Mucosa of descending colon (tissue), 3 donors: ENCODE data around the gene ANTXR1. TPM values are rescaled to one million over a fixed set of nuclear protein-coding genes. Genes with fewer than 3 reads are reported as not detected.
A peak's percentile ranks its signal among the peaks of the same experiment; 100 is the strongest.

Source experiments
- ATAC-seq: fragments of 200-7000 bp; cut with Tn5 transposase; one replicate; pipeline ENCODE4 v1.9.1; 2020; ENCODE audit warnings: mild to moderate bottlenecking, moderate library complexity
- DNase-seq, 3 donors: peaks; one replicate each; pipeline ENCODE4 v3.0.0-alpha.2; 2020
- H3K36me3 ChIP-seq: fragments of 200-600 bp; one replicate; pipeline ENCODE4 v1.8.0; 2021; ENCODE audit warnings: low read depth, mild to moderate bottlenecking
- H3K4me1 ChIP-seq: fragments of 200-600 bp; one replicate; pipeline ENCODE4 v1.8.0; 2021; ENCODE audit warnings: low read depth, mild to moderate bottlenecking
- H3K4me3 ChIP-seq: fragments of 200-600 bp; one replicate; pipeline ENCODE4 v1.8.0; 2021; ENCODE audit warnings: mild to moderate bottlenecking
- H3K9me3 ChIP-seq: fragments of 200-600 bp; one replicate; pipeline ENCODE4 v1.8.0; 2021; ENCODE audit warnings: mild to moderate bottlenecking
- intact Hi-C, 2 donors: fragments of 100-400 bp; cut with DNase I in 1 of 2; cut with micrococcal nuclease in 1 of 2; formaldehyde crosslinking; loops; one replicate each; pipeline versions ENCODE4 v1.11.0 to v1.11.1; 2022; cut with DNase I, micrococcal nuclease
- total RNA-seq, 3 donors: library from RNA; stranded (reverse); fragmentation: NEBNext Ultra II Directional in 2 of 3; extraction: Animal tissue kit (Norgen Biotek cat#: 25700) in 2 of 3; gene quantifications; one replicate each; pipeline versions ENCODE4 v1.2.1 to v1.2.4, GENCODE V29; 2021 to 2023
- TF ChIP-seq, protein P1 (sequence below): fragments of 200-600 bp; IDR thresholded peaks from one replicate; pipeline ENCODE4 v1.8.0; 2022; ENCODE audit warnings: antibody characterized with exemption, mild to moderate bottlenecking
- donor health status: DM: no; HTN: no; CAD: no; lungs with moderate emphysema.
- donor health status: DM: no; HTN: no; CAD: no.
- donor health status: DM: no; HTN: yes; CAD: no.

The ANTXR1 gene
- total RNA-seq, 3 donors from 2014 or later: 10.7 to 77.7 (median 18.6) TPM

GRCh38 chr2:69280796-69281412 lies 267.9 kb downstream of the ANTXR1 start:
- no peak for ATAC-seq
- intact Hi-C loops: no loop called here
- TF ChIP-seq, protein P1, sequence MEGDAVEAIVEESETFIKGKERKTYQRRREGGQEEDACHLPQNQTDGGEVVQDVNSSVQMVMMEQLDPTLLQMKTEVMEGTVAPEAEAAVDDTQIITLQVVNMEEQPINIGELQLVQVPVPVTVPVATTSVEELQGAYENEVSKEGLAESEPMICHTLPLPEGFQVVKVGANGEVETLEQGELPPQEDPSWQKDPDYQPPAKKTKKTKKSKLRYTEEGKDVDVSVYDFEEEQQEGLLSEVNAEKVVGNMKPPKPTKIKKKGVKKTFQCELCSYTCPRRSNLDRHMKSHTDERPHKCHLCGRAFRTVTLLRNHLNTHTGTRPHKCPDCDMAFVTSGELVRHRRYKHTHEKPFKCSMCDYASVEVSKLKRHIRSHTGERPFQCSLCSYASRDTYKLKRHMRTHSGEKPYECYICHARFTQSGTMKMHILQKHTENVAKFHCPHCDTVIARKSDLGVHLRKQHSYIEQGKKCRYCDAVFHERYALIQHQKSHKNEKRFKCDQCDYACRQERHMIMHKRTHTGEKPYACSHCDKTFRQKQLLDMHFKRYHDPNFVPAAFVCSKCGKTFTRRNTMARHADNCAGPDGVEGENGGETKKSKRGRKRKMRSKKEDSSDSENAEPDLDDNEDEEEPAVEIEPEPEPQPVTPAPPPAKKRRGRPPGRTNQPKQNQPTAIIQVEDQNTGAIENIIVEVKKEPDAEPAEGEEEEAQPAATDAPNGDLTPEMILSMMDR: no peak

DNA sequence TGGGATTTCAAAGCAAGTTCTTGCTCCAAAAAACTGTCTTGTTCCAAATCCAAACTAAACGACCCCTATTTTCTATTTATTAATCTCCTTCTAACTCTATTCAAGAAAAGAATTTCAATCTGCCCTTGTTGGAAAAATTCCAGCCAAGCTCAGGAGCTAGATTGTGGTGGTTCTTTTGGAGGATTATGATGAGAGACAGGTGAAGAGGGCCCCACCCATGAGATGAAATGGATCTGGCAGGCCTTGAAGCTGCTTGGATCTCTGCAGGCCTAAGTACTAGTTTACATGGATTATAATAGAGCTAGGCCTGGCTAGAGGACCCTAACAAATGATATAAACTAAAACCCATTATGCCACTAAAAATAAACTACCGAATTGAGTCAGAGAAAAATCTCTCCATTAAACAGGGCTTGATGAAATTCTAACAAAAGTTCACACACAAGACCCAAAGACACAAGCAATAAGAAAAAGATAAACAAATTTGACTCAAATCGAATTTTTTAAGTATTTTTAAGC lies 272.5 kb downstream of the ANTXR1 start:
- H3K4me3 ChIP-seq: no peak overlapping the region
- no peaks in the 10 kb centered on the region for H3K4me1 ChIP-seq
- no peak for DNase-seq
- TF ChIP-seq, protein P1: no peak
- no peaks in the 10 kb centered on the region for H3K9me3 ChIP-seq
- no peak for ATAC-seq
- intact Hi-C loops: no loop called here
- H3K36me3 ChIP-seq: no peaks in the 10 kb centered on the region

More at GRCh38 chr2:69280796-69281412, 267.9 kb downstream of the ANTXR1 start:
- Histone ChIP-seq H3K9me3 (no peaks in the 10 kb centered on the region), H3K36me3 (no peaks in the 10 kb centered on the region), H3K4me3 (no peak overlapping the region), H3K4me1 (no peaks in the 10 kb centered on the region)
- DNase-seq: no peak

DNA sequence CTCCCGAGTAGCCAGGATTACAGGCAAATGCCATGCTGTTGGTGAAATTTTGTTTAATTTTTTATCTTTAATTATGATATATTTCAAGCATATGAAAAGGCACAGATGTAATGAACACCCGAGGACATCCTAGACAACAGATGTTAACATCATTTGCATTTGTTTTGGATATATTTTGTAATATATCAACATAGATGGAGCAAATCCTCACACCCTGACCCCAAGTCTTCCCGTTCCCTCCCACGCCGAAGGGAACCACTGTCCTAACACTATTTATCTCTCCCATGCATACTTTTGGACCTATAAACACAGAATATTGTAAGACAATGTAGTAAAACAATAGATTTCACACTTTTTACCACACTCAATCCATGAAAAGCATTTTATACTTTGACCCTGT lies 274.6 kb downstream of the ANTXR1 start:
- peaks cover 7% of the 10 kb centered on the region for H3K4me1 ChIP-seq
- ATAC-seq (no peak), DNase-seq (no peak)
- TF ChIP-seq, protein P1: no peak
- intact Hi-C loops: no loop called here
- H3K4me3 ChIP-seq: no peak overlapping the region
- no peaks in the 10 kb centered on the region for H3K9me3 ChIP-seq
- H3K36me3 ChIP-seq: no peaks in the 10 kb centered on the region

- intact Hi-C loops: no loop called here
- no peaks in the 10 kb centered on the region for H3K36me3 ChIP-seq
- H3K4me1 ChIP-seq: peaks cover 7% of the 10 kb centered on the region
- TF ChIP-seq, protein P1: no peak
- no peak overlapping the region for H3K4me3 ChIP-seq
- DNase-seq: no peak
- no peak for ATAC-seq
- no peaks in the 10 kb centered on the region for H3K9me3 ChIP-seq
These were observed 275.4 kb downstream of the ANTXR1 start for GRCh38 chr2:69288429-69288828.

DNA sequence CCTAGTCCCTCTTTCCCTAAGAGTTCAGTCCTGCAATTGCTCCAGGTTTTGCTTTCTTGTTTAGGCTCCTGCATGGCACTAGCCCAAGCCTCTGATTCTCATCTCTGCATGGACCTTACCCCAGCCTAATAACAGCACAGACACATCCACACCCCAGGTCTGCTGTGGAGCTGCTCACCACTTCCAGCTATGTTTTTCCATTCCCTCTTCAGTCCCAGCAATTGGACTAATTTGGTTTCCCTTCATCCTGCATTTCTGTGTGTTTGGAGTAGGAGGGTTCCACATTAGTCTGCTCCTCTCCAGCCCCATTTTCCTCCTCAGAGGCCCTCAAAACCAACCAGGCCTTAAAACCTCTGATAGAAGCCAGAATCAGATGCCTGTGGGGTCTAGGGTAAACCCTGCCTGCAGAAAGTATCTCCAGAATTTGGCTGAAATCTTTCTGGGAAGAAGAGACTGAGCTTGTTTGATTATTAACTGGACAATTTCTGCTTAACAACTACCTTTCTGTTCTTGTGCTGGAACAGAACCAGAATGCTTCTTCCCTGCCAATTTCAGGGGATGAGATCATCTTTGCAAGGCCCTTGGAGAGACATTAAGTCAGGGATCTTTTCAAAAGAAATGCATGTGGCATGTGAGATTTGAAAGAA lies 278.1 kb downstream of the ANTXR1 start:
- no peak for DNase-seq

More for the DNA sequence above, 278.1 kb downstream of the ANTXR1 start:
- peak; percentile 44 for ATAC-seq
- TF ChIP-seq, protein P1: no peak
- H3K9me3 ChIP-seq: no peaks in the 10 kb centered on the region
- intact Hi-C loops: no loop called here
- peaks cover 7% of the 10 kb centered on the region for H3K4me1 ChIP-seq
- H3K36me3 ChIP-seq: no peaks in the 10 kb centered on the region
- H3K4me3 ChIP-seq: no peak overlapping the region
